Endothelial cell of coronary artery (primary cell): ENCODE data around the gene CXorf66. TPM values are rescaled to one million over a fixed set of nuclear protein-coding genes. Genes with fewer than 3 reads are reported as not detected.

Experiments
- total RNA-seq: library from RNA; depleted of rRNA; stranded (reverse); fragments of >200 nt; gene quantifications from 2 replicates; pipeline ENCODE4 v1.2.3, GENCODE V29; 2014

CXorf66 gene
- total RNA-seq: not detected in 2 replicates

GRCh38 chrX:139965421-139965820 is at the start of gene CXorf66:
Gene CXorf66, minus strand, starts transcription at chrX:139965521. Its CDS starts 25 bp downstream, at chrX:139965496.

GRCh38 chrX:139932901-139933796 is 32.2 kb downstream of the CXorf66 start, which contains the start of gene ATP11C:
Gene ATP11C, minus strand, starts transcription at chrX:139933053. Its CDS starts 1,011 bp downstream, at chrX:139932042.

Other genes starting within 250 kb of the CXorf66 start
- 59.5 and 61.3 TPM in 2 replicates for gene ATP11C, start 32.5 kb downstream of the CXorf66 start, total RNA-seq